MM.1S (cell line): Measurements from ENCODE around the gene NTN1.

Experiments used
- DNase-seq: peaks from one replicate; pipeline ENCODE4 v3.0.0-alpha.2; 2015
- H2AFZ ChIP-seq: fragments of 300-600 bp; sonication (generic); 2 replicates; pipeline ENCODE4 v1.6.0; 2016; ENCODE audit warnings: antibody characterized with exemption, low read length
- H3F3A ChIP-seq: fragments of 300-600 bp; sonication (generic); 2 replicates; pipeline ENCODE4 v1.6.1; 2016; ENCODE audit warnings: mild to moderate bottlenecking, antibody characterized with exemption, low read length, moderate library complexity, mixed read lengths; ENCODE audit not compliant: insufficient read depth
- H3K27ac ChIP-seq: fragments of 300-600 bp; sonication (generic); 2 replicates; pipeline ENCODE4 v1.5.1; 2016; ENCODE audit warnings: mild to moderate bottlenecking, low read length
- H3K27me3 ChIP-seq: fragments of 300-600 bp; sonication (generic); replicated peaks from 2 replicates; pipeline ENCODE4 v1.6.0; 2016; ENCODE audit warnings: low read length; ENCODE audit not compliant: insufficient read depth
- H3K36me3 ChIP-seq: fragments of 300-600 bp; sonication (generic); replicated peaks from 2 replicates; pipeline ENCODE4 v1.6.1; 2016; ENCODE audit warnings: mild to moderate bottlenecking, low read length, mixed read lengths; ENCODE audit not compliant: insufficient read depth
- H3K4me1 ChIP-seq: fragments of 300-600 bp; sonication (generic); 2 replicates; pipeline ENCODE4 v1.6.1; 2016; ENCODE audit warnings: low read length, mixed read lengths
- H3K4me2 ChIP-seq: fragments of 300-600 bp; sonication (generic); 2 replicates; pipeline ENCODE4 v1.6.0; 2016; ENCODE audit warnings: low read depth, low read length
- H3K4me3 ChIP-seq: fragments of 300-600 bp; sonication (generic); 2 replicates; pipeline ENCODE4 v1.5.1; 2016; ENCODE audit warnings: low read length, mixed read lengths
- H3K79me2 ChIP-seq: fragments of 300-600 bp; sonication (generic); 2 replicates; pipeline ENCODE4 v1.6.1; 2016; ENCODE audit warnings: mixed run types, low read length, mixed read lengths
- H3K9ac ChIP-seq: fragments of 300-600 bp; sonication (generic); 2 replicates; pipeline ENCODE4 v1.6.1; 2016; ENCODE audit warnings: low read length, mixed read lengths
- H3K9me2 ChIP-seq: fragments of 300-600 bp; sonication (generic); replicated peaks from 2 replicates; pipeline ENCODE4 v1.6.1; 2016; ENCODE audit warnings: mild to moderate bottlenecking, low read length, mixed read lengths; ENCODE audit not compliant: insufficient read depth
- H3K9me3 ChIP-seq: fragments of 300-600 bp; sonication (generic); replicated peaks from 2 replicates; pipeline ENCODE4 v1.6.1; 2016; ENCODE audit warnings: mild to moderate bottlenecking, low read length, mixed read lengths; ENCODE audit not compliant: insufficient read depth
- H4K20me1 ChIP-seq: fragments of 300-600 bp; sonication (generic); 2 replicates; pipeline ENCODE4 v1.6.1; 2016; ENCODE audit warnings: mild to moderate bottlenecking, low read length, moderate library complexity, mixed read lengths; ENCODE audit not compliant: insufficient read depth
- EZH2 ChIP-seq: fragments of 300-600 bp; sonication (generic); optimal IDR thresholded peaks from 2 replicates; pipeline ENCODE3; 2017; ENCODE audit warnings: low read depth, mild to moderate bottlenecking, antibody characterized with exemption, low read length, mixed read lengths
- EZH2phosphoT487 ChIP-seq: fragments of 300-600 bp; sonication (generic); IDR thresholded peaks from 2 replicates; pipeline ENCODE4 v1.6.1; 2018; ENCODE audit warnings: antibody characterized with exemption, low read length
- TF ChIP-seq, protein P1 (sequence below): fragments of 300-600 bp; sonication (generic); IDR thresholded peaks from 2 replicates; pipeline ENCODE4 v1.5.1; 2016; ENCODE audit warnings: antibody characterized with exemption, low read length, mixed read lengths

NTN1 gene

DNA sequence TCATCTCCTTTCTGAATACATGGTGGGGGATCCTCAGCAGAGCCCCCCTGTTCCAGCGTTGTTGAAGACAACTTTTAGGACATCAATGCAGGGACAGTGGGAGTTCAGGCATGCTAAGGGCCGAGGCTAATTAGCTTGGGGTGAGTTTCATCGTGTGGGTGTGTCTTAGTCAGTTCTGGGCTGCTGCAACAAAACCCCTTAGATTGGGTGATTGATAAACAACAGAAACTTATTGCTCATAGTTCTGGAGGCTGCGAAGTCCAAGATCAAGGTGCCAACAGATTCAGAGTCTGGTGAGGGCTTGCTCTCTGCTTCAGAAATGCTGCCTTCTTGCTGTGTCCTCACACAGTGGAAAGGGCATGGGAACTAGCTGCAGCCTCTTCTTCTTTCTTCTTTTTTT lies 214.0 kb downstream of the NTN1 start:
- Histone ChIP-seq H3K27me3 (peaks cover 28% of the 10 kb centered on the region), H3K9me2 (no peaks in the 10 kb centered on the region), H3K4me3 (no peak overlapping the region), H3K27ac (no peak overlapping the region), H3K9me3 (no peaks in the 10 kb centered on the region), H3K4me2 (no peak overlapping the region), H3K79me2 (no peaks in the 10 kb centered on the region), H3K36me3 (no peaks in the 10 kb centered on the region), H3K4me1 (no peaks in the 10 kb centered on the region), H3K9ac (no peak overlapping the region), H3F3A (no peaks in the 10 kb centered on the region), H2AFZ (no peak overlapping the region), H4K20me1 (no peaks in the 10 kb centered on the region)
- no peak for DNase-seq
- TF ChIP-seq EZH2 (no peak), EZH2phosphoT487 (no peak)
- TF ChIP-seq, protein P1, sequence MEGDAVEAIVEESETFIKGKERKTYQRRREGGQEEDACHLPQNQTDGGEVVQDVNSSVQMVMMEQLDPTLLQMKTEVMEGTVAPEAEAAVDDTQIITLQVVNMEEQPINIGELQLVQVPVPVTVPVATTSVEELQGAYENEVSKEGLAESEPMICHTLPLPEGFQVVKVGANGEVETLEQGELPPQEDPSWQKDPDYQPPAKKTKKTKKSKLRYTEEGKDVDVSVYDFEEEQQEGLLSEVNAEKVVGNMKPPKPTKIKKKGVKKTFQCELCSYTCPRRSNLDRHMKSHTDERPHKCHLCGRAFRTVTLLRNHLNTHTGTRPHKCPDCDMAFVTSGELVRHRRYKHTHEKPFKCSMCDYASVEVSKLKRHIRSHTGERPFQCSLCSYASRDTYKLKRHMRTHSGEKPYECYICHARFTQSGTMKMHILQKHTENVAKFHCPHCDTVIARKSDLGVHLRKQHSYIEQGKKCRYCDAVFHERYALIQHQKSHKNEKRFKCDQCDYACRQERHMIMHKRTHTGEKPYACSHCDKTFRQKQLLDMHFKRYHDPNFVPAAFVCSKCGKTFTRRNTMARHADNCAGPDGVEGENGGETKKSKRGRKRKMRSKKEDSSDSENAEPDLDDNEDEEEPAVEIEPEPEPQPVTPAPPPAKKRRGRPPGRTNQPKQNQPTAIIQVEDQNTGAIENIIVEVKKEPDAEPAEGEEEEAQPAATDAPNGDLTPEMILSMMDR, result no peak

DNA sequence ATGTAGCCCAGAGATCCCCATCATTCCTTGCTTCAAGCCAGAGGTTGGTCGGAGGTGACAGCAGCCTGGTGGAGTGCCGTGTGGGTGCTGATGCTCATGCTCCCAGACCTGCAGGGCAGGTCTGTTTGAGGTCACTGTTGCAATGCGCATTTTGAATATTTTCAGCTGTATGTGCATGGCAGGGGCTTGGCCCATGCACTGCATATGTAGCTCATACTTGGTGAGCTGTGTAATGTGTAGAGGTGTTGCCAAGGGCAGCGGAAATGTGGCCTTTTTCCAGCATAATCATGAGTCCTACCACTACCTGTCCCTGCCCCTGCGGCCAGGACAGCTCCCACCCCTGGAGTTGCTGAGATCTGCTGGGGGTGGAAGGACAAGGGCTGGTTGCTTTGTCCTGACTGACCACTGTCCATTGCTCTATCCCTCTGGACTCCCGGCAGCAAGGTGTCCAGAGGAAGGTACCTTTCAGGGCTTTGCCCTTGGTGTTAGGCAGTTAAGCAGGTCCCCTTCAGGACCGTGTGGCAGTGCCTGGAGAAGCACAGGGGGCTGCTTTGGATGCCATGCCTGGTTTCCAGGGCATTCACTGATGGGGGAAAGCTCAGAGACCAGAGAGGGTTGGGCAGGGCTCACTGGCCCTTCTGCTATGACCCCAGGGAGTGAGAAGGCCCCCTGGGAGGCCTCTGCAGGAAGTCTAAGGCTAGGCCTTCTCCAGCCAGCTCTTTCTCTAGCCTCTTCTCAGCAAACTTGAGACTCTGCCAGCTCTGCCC lies 215.2 kb downstream of the NTN1 start:
- H3K4me2 ChIP-seq, result no peak overlapping the region
- H3K27me3 ChIP-seq, result peaks cover 25% of the 10 kb centered on the region
- no peaks in the 10 kb centered on the region for H3K36me3 ChIP-seq
- H3F3A ChIP-seq, result no peaks in the 10 kb centered on the region
- H3K27ac ChIP-seq, result no peak overlapping the region
- DNase-seq, result no peak
- no peak overlapping the region for H2AFZ ChIP-seq
- no peaks in the 10 kb centered on the region for H3K9me2 ChIP-seq
- no peaks in the 10 kb centered on the region for H3K4me1 ChIP-seq
- TF ChIP-seq, protein P1, result no peak
- no peak for TF ChIP-seq EZH2phosphoT487
- TF ChIP-seq EZH2, result no peak
- H3K9ac ChIP-seq, result no peak overlapping the region
- no peak overlapping the region for H3K4me3 ChIP-seq
- H3K79me2 ChIP-seq, result no peaks in the 10 kb centered on the region
- H4K20me1 ChIP-seq, result no peaks in the 10 kb centered on the region
- H3K9me3 ChIP-seq, result no peaks in the 10 kb centered on the region

DNA sequence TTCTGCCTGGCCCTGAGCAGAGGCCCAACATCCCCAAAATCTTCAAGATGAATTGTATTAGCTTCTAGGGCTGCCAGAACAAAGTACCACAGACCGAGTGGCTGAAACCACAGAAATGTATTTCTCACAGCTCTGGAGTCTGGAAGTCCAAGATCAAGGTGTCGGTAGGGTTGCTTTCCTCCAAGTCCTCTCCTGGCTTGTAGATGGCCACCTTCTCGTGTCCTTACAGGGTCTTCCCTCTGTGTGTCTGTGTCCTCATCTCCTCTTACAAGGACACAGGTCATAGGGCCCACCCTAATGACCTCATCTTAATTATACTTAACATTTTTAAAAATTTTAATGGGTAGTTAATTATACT lies 215.7 kb downstream of the NTN1 start:
- no peak overlapping the region for H3K4me2 ChIP-seq
- H3K9me3 ChIP-seq, result no peaks in the 10 kb centered on the region
- H3K27ac ChIP-seq, result no peak overlapping the region
- H3K36me3 ChIP-seq, result no peaks in the 10 kb centered on the region
- no peaks in the 10 kb centered on the region for H3F3A ChIP-seq
- no peak overlapping the region for H3K9ac ChIP-seq
- no peaks in the 10 kb centered on the region for H3K79me2 ChIP-seq
- H3K9me2 ChIP-seq, result no peaks in the 10 kb centered on the region
- TF ChIP-seq EZH2phosphoT487 (no peak), EZH2 (no peak)
- TF ChIP-seq, protein P1, result no peak
- DNase-seq, result no peak
- no peak overlapping the region for H3K4me3 ChIP-seq
- peaks cover 24% of the 10 kb centered on the region for H3K27me3 ChIP-seq
- H4K20me1 ChIP-seq, result no peaks in the 10 kb centered on the region
- no peaks in the 10 kb centered on the region for H3K4me1 ChIP-seq
- H2AFZ ChIP-seq, result no peak overlapping the region
